Panc1 (cell line): ENCODE data around the gene UXS1. TPM values are rescaled to one million over a fixed set of nuclear protein-coding genes. Genes with fewer than 3 reads are reported as not detected.

Source experiments
- ATAC-seq: fragments of 200-7000 bp; cut with Tn5 transposase; 2 replicates; pipeline ENCODE4 v1.9.1; 2020; ENCODE audit warnings: mild to moderate bottlenecking, moderate library complexity
- BruUV-seq: library from RNA; stranded (reverse); fragments of 400-500 nt; replicated peaks from 2 replicates; lab custom pipeline; 2021; lab: Mats Ljungman, UMichigan
- CTCF ChIA-PET: fragments of 300-600 bp; sonication (Branson Sonifier 250); formaldehyde crosslinking; loops from one replicate; lab custom pipeline; 2022; ENCODE audit warnings: antibody characterized with exemption; lab: Charles Lee
- POLR2A ChIA-PET: fragments of 300-600 bp; sonication (Branson Sonifier 250); formaldehyde crosslinking; loops from one replicate; lab custom pipeline; 2022; ENCODE audit warnings: antibody characterized with exemption; lab: Charles Lee
- DNase-seq: peaks from one replicate; pipeline ENCODE4 v3.0.0-alpha.2; 2010; ENCODE audit warnings: low read depth, low spot score
- H3K27ac ChIP-seq: 2 replicates; pipeline ENCODE4 v1.5.1; 2011; ENCODE audit warnings: mild to moderate bottlenecking, low read length, inconsistent platforms
- H3K27me3 ChIP-seq: fragments of 200-500 bp; sonication (Bioruptor generic); 2 replicates; pipeline ENCODE4 v1.6.0; 2014; ENCODE audit warnings: low read length, inconsistent platforms; ENCODE audit not compliant: control insufficient read depth, insufficient read depth
- H3K36me3 ChIP-seq: fragments of 200-500 bp; sonication (Bioruptor generic); 2 replicates; pipeline ENCODE4 v1.5.1; 2014; ENCODE audit warnings: inconsistent platforms, mild to moderate bottlenecking, low read length, moderate library complexity; ENCODE audit not compliant: control insufficient read depth, insufficient read depth
- H3K4me1 ChIP-seq: 2 replicates; pipeline ENCODE4 v1.5.1; 2011; ENCODE audit warnings: inconsistent platforms, mild to moderate bottlenecking, low read length, moderate library complexity; ENCODE audit not compliant: control insufficient read depth, insufficient read depth
- H3K4me3 ChIP-seq, 2 experiments: 2 replicates each; pipeline ENCODE4 v1.5.1; 2011 to 2012; ENCODE audit warnings: low read depth in 2 of 2, low read length in 2 of 2, mild to moderate bottlenecking in 2 of 2, inconsistent platforms in 1 of 2, moderate library complexity in 1 of 2
- H3K9me3 ChIP-seq: fragments of 200-500 bp; sonication (Bioruptor generic); 2 replicates; pipeline ENCODE4 v1.5.1; 2014; ENCODE audit warnings: low read depth, mild to moderate bottlenecking, inconsistent platforms, low read length, moderate library complexity; ENCODE audit not compliant: control insufficient read depth, insufficient read depth
- POLR2AphosphoS5 ChIP-seq: IDR thresholded peaks from 2 replicates; pipeline ENCODE4 v1.6.1; 2012; ENCODE audit warnings: mild to moderate bottlenecking, low read depth, low read length, moderate library complexity
- REST ChIP-seq, 2 experiments: IDR thresholded peaks; 2 replicates each; pipeline ENCODE4 v1.6.1; 2011 to 2012; ENCODE audit warnings: low read depth in 2 of 2, control low read depth in 1 of 2, low read length in 1 of 2, mild to moderate bottlenecking in 1 of 2, moderate library complexity in 1 of 2; ENCODE audit not compliant: insufficient read depth in 1 of 2
- SIN3A ChIP-seq: IDR thresholded peaks from 2 replicates; pipeline ENCODE4 v1.6.1; 2012; ENCODE audit warnings: low read depth, mild to moderate bottlenecking, low read length, moderate library complexity, borderline replicate concordance; ENCODE audit not compliant: insufficient read depth
- TCF7L2 ChIP-seq: IDR thresholded peaks from 2 replicates; pipeline ENCODE4 v1.6.1; 2011; ENCODE audit warnings: mild to moderate bottlenecking, low read depth, low read length, inconsistent platforms
- in situ Hi-C: cut with HindIII; loops from 2 replicates; pipeline ENCODE4 v1.10.0; 2016; ENCODE audit warnings: low sequenced_read_pairs, low pct_unique_long_range_greater_than_20kb
- intact Hi-C: fragments of 100-400 bp; cut with micrococcal nuclease; formaldehyde crosslinking; loops from one replicate; pipeline ENCODE4 v1.10.0; 2022; ENCODE audit not compliant: unreplicated experiment
- total RNA-seq: library from RNA; stranded (reverse); gene quantifications from one replicate; pipeline ENCODE4 v1.2.1, GENCODE V29; 2021; ENCODE audit not compliant: unreplicated experiment
- TF ChIP-seq, protein P1 (sequence below): fragments of 450-650 bp; IDR thresholded peaks from 2 replicates; pipeline ENCODE4 v1.5.1; 2017; ENCODE audit warnings: mild to moderate bottlenecking

UXS1 gene
- total RNA-seq, 1 experiment from 2014 or later, result 72.0 TPM

DNA sequence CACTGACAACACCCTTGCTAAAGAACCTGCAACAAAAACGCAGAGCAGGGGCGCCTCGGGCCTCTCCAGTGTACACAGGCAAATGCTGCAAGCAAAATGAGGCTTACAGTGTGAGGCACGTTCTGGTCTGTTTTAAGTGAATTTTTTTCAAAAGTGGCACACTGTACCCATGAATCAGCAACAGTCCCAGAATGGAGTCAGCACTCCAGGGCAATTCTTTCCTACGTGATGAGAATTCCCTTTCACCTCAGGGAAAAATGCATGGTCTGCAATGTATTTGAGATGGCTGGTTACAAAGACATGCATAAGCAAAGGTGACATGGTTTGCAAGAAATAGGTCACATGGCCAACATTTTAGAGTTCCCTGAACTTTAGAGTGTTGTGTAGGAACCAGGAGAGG lies 94.4 kb downstream of the UXS1 start:
- BruUV-seq, result no TSS peak

DNA sequence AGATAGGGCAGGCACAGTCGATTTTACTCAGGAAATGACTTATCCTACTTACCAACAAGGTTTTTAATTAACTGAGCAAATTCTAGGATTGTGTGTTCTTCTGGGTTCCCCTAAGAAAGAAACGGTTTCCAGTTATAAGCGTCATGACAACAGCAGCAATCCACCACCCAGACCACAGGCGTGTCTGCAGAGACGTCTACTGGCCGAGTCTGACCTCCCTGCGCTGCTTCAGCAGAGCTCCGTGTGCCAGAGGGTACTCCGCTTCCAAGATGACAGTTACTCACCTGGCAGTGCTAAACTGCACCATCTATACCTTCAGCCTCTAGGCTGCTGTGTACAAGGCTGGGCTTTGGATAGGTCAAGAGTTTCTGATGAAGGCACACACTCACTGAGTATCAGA lies 95.4 kb downstream of the UXS1 start:
- ATAC-seq (no peak), DNase-seq (no peak)
- Histone ChIP-seq H3K27ac (no peak overlapping the region), H3K36me3 (no peaks in the 10 kb centered on the region), H3K4me3 (no peak overlapping the region), H3K27me3 (no peaks in the 10 kb centered on the region), H3K4me1 (no peaks in the 10 kb centered on the region), H3K9me3 (no peaks in the 10 kb centered on the region)
- CTCF ChIA-PET, result no interaction called here
- TF ChIP-seq REST (IDR thresholded peaks at IDR 0.05; ENCODE audit: insufficient read depth in 1 of 2, low read depth in 2 of 2, low read length in 1 of 2), result no peak
- no peak for TF ChIP-seq SIN3A
- POLR2A ChIA-PET, result no interaction called here
- no TSS peak for BruUV-seq
- intact Hi-C loops (no loop called here), in situ Hi-C loops (no loop called here)

More for the DNA sequence above, 94.4 kb downstream of the UXS1 start:
- intact Hi-C loops (loop anchor here (5.0 kb wide), 1 partner anchor 483 kb away; no protein-coding TSS in a partner anchor), in situ Hi-C loops (no loop called here)
- no peak overlapping the region for H3K4me3 ChIP-seq
- ATAC-seq, result no peak
- no peaks in the 10 kb centered on the region for H3K9me3 ChIP-seq
- no peaks in the 10 kb centered on the region for H3K27me3 ChIP-seq
- CTCF ChIA-PET, result interaction anchor here (0.6 kb wide), 1 partner anchor 199 kb away, joined by 4 read pairs; no protein-coding TSS in a partner anchor
- no peak for DNase-seq
- H3K4me1 ChIP-seq, result no peaks in the 10 kb centered on the region
- no peaks in the 10 kb centered on the region for H3K36me3 ChIP-seq
- no peak overlapping the region for H3K27ac ChIP-seq
- no peak for TF ChIP-seq TCF7L2
- TF ChIP-seq, protein P1, sequence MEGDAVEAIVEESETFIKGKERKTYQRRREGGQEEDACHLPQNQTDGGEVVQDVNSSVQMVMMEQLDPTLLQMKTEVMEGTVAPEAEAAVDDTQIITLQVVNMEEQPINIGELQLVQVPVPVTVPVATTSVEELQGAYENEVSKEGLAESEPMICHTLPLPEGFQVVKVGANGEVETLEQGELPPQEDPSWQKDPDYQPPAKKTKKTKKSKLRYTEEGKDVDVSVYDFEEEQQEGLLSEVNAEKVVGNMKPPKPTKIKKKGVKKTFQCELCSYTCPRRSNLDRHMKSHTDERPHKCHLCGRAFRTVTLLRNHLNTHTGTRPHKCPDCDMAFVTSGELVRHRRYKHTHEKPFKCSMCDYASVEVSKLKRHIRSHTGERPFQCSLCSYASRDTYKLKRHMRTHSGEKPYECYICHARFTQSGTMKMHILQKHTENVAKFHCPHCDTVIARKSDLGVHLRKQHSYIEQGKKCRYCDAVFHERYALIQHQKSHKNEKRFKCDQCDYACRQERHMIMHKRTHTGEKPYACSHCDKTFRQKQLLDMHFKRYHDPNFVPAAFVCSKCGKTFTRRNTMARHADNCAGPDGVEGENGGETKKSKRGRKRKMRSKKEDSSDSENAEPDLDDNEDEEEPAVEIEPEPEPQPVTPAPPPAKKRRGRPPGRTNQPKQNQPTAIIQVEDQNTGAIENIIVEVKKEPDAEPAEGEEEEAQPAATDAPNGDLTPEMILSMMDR, result no peak
- TF ChIP-seq POLR2AphosphoS5, result no peak
- TF ChIP-seq SIN3A, result no peak
- TF ChIP-seq REST (IDR thresholded peaks at IDR 0.05; ENCODE audit: insufficient read depth in 1 of 2, low read depth in 2 of 2, low read length in 1 of 2), result no peak
- POLR2A ChIA-PET, result no interaction called here
